Peyer's patch (tissue), 4 donors: ENCODE results near the gene RPS6KB2.

ENCODE experiments used
- POLR2A ChIP-seq, 2 donors: fragments of 450-650 bp; IDR thresholded peaks; one replicate each; pipeline ENCODE4 v1.5.1; 2017; ENCODE audit warnings: antibody characterized with exemption in 2 of 2, mild to moderate bottlenecking in 2 of 2, moderate library complexity in 2 of 2
- TF ChIP-seq, protein P1 (sequence below), 6 experiments: fragments of 450-650 bp in 4 of 6; fragments of 200-600 bp in 2 of 6; sonication (generic) in 1 of 6; IDR thresholded peaks; one replicate each; pipeline ENCODE4 v1.5.1; 2017 to 2019; ENCODE audit warnings: antibody characterized with exemption in 6 of 6, mild to moderate bottlenecking in 3 of 6, moderate library complexity in 1 of 6

- TF ChIP-seq, protein P1, sequence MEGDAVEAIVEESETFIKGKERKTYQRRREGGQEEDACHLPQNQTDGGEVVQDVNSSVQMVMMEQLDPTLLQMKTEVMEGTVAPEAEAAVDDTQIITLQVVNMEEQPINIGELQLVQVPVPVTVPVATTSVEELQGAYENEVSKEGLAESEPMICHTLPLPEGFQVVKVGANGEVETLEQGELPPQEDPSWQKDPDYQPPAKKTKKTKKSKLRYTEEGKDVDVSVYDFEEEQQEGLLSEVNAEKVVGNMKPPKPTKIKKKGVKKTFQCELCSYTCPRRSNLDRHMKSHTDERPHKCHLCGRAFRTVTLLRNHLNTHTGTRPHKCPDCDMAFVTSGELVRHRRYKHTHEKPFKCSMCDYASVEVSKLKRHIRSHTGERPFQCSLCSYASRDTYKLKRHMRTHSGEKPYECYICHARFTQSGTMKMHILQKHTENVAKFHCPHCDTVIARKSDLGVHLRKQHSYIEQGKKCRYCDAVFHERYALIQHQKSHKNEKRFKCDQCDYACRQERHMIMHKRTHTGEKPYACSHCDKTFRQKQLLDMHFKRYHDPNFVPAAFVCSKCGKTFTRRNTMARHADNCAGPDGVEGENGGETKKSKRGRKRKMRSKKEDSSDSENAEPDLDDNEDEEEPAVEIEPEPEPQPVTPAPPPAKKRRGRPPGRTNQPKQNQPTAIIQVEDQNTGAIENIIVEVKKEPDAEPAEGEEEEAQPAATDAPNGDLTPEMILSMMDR (IDR thresholded peaks at IDR 0.05): no peak
- TF ChIP-seq POLR2A (IDR thresholded peaks at IDR 0.05): no peak
These were observed 23.6 kb upstream of the RPS6KB2 start for GRCh38 chr11:67404515-67405195.
